ENCODE measurements around the gene ARID1A.
A peak's percentile ranks its signal among the peaks of the same experiment; 100 is the strongest.

Gene ARID1A

DNA sequence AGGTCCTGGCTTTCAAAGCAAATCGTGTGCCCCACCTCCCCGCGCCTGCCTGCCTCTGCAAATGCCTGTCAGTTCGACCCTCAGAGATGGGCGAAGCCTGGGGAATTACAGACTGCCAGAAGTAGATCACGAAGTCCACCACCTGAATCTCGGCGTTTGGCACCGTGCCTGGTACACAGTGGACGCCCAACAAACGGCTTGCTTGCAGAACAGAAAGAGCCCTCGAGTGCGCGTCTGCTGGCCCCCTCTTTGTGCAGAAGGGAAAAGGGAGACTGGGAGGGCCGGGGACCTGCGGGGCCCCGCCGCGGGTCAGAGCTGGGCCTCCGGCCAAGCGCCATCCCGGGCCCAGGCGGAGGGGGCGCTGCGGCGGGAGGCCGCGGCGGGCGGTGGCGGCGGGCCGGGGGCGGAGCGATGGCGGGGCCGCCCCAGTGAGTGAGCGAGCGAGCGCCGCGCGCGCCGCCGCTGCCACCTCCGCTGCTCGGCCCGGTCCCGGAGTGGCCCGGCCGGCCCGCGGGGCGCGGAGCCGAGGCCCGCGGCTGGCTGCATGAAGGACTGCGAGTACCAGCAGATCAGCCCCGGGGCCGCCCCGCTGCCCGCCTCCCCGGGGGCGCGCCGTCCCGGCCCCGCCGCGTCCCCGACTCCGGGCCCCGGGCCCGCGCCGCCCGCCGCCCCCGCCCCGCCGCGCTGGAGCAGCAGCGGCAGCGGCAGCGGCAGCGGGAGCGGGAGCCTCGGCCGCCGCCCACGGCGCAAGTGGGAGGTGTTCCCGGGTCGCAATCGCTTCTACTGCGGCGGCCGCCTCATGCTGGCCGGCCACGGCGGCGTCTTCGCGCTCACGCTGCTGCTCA, 130.7 kb downstream of the ARID1A start, which contains the start of gene ZDHHC18:
ZDHHC18 (plus strand) TSS at position 428 of the 845 bp plus-strand sequence; CDS start at position 545, 117 bp downstream.
- TF ChIP-seq EZH2phosphoT487 (IDR thresholded peaks at IDR 0.05; ENCODE audit: low read depth): no peak
- TF ChIP-seq, protein P1, sequence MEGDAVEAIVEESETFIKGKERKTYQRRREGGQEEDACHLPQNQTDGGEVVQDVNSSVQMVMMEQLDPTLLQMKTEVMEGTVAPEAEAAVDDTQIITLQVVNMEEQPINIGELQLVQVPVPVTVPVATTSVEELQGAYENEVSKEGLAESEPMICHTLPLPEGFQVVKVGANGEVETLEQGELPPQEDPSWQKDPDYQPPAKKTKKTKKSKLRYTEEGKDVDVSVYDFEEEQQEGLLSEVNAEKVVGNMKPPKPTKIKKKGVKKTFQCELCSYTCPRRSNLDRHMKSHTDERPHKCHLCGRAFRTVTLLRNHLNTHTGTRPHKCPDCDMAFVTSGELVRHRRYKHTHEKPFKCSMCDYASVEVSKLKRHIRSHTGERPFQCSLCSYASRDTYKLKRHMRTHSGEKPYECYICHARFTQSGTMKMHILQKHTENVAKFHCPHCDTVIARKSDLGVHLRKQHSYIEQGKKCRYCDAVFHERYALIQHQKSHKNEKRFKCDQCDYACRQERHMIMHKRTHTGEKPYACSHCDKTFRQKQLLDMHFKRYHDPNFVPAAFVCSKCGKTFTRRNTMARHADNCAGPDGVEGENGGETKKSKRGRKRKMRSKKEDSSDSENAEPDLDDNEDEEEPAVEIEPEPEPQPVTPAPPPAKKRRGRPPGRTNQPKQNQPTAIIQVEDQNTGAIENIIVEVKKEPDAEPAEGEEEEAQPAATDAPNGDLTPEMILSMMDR (IDR thresholded peaks at IDR 0.05; ENCODE audit: low read depth, low read length): peak; percentile 24
- Histone ChIP-seq H3K4me1 (ENCODE audit: low read length) (peaks cover 22% of the 10 kb centered on the region), H3K27me3 (ENCODE audit: low read depth, low read length) (no peaks in the 10 kb centered on the region), H4K20me1 (ENCODE audit: insufficient read depth, low read length) (peaks cover 7% of the 10 kb centered on the region), H3K79me2 (ENCODE audit: low read length) (peaks cover 50% of the 10 kb centered on the region), H3K9ac (ENCODE audit: low read length) (peak within 1 kb of the TSS; percentile 91), H3K36me3 (replicated peaks; ENCODE audit: low read depth, low read length) (peaks cover 17% of the 10 kb centered on the region), H3K4me2 (ENCODE audit: low read length) (peak within 1 kb of the TSS; percentile 97), H3K9me3 (ENCODE audit: insufficient read depth, low read length) (no peaks in the 10 kb centered on the region), H3K4me3 (ENCODE audit: low read length) (peak within 1 kb of the TSS; percentile 97), H3K27ac (ENCODE audit: low read length) (peak within 1 kb of the TSS; percentile 34), H2AFZ (ENCODE audit: low read depth, low read length) (peak within 1 kb of the TSS; percentile 98)

DNA sequence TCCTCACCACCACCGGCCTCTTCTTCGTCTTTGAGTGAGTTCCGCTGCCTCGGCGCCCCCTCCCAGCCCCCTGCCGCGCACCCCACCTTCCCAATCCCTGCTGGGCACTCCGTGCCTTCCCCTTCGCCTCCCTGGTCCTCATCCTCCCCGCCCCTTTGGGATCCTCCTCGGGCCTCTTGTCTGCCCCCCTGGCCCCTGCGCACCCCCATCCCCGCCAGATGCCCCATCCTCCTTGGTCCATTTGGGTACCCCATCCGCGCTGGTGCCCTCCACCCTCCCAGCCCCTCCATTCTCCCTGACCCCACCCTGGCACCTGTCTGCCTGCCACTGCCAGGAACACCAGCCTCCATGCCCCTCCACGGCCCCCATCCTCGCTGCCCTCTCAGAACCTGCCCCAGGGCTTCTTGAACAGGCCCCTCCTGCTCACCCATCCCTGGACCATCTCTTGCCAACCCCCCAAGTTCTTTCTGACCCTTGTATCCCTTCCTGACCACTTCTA, 131.3 kb downstream of the ARID1A start:
- H3K36me3 ChIP-seq (replicated peaks; ENCODE audit: low read depth, low read length): peaks cover 17% of the 10 kb centered on the region
- H4K20me1 ChIP-seq (ENCODE audit: insufficient read depth, low read length): peaks cover 7% of the 10 kb centered on the region
- peaks cover 24% of the 10 kb centered on the region for H3K4me1 ChIP-seq (ENCODE audit: low read length)
- no peaks in the 10 kb centered on the region for H3K9me3 ChIP-seq (ENCODE audit: insufficient read depth, low read length)
- peak overlapping the region; percentile 97 for H3K4me3 ChIP-seq (ENCODE audit: low read length)
- no peak overlapping the region for H2AFZ ChIP-seq (ENCODE audit: low read depth, low read length)
- H3K9ac ChIP-seq (ENCODE audit: low read length): peak overlapping the region; percentile 80
- H3K79me2 ChIP-seq (ENCODE audit: low read length): peaks cover 55% of the 10 kb centered on the region
- no peaks in the 10 kb centered on the region for H3K27me3 ChIP-seq (ENCODE audit: low read depth, low read length)
- TF ChIP-seq, protein P1 (IDR thresholded peaks at IDR 0.05; ENCODE audit: low read depth, low read length): no peak
- TF ChIP-seq EZH2phosphoT487 (IDR thresholded peaks at IDR 0.05; ENCODE audit: low read depth): no peak
- peak overlapping the region; percentile 90 for H3K4me2 ChIP-seq (ENCODE audit: low read length)
- H3K27ac ChIP-seq (ENCODE audit: low read length): 0 out of 2 replicates have a peak overlapping the region, but pooled peaks have one; percentile 26

DNA sequence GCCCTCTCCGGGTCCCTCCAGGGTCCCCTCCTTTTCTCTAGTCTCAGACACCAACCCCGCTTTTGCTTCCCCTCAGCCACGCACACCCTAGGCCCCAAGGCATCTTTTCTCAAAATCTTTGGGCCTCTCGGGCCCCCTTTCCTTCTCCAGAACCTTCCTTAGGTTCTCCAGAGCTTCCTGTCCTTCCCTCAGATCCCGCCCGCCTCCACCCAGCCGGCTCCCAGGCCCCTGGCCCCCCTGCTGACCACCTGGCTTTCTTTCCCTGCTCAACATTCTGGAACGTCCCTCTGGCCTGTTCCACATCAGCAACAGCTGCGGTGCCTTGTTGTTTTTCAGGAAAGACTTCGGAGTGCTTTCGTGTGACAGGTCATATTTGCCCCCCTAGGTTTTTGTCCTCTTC, 131.8 kb downstream of the ARID1A start:
- H3K27me3 ChIP-seq (ENCODE audit: low read depth, low read length): no peaks in the 10 kb centered on the region
- H3K36me3 ChIP-seq (replicated peaks; ENCODE audit: low read depth, low read length): peaks cover 21% of the 10 kb centered on the region
- H3K4me2 ChIP-seq (ENCODE audit: low read length): peak overlapping the region; percentile 90
- no peak overlapping the region for H2AFZ ChIP-seq (ENCODE audit: low read depth, low read length)
- TF ChIP-seq, protein P1 (IDR thresholded peaks at IDR 0.05; ENCODE audit: low read depth, low read length): no peak
- no peak for TF ChIP-seq EZH2phosphoT487 (IDR thresholded peaks at IDR 0.05; ENCODE audit: low read depth)
- H3K9ac ChIP-seq (ENCODE audit: low read length): peak overlapping the region; percentile 80
- peaks cover 7% of the 10 kb centered on the region for H4K20me1 ChIP-seq (ENCODE audit: insufficient read depth, low read length)
- peaks cover 29% of the 10 kb centered on the region for H3K4me1 ChIP-seq (ENCODE audit: low read length)
- H3K9me3 ChIP-seq (ENCODE audit: insufficient read depth, low read length): no peaks in the 10 kb centered on the region
- H3K4me3 ChIP-seq (ENCODE audit: low read length): peak overlapping the region; percentile 97
- H3K79me2 ChIP-seq (ENCODE audit: low read length): peaks cover 55% of the 10 kb centered on the region
- H3K27ac ChIP-seq (ENCODE audit: low read length): peak overlapping the region; percentile 18; the same call in 1 of the 2 replicates

DNA sequence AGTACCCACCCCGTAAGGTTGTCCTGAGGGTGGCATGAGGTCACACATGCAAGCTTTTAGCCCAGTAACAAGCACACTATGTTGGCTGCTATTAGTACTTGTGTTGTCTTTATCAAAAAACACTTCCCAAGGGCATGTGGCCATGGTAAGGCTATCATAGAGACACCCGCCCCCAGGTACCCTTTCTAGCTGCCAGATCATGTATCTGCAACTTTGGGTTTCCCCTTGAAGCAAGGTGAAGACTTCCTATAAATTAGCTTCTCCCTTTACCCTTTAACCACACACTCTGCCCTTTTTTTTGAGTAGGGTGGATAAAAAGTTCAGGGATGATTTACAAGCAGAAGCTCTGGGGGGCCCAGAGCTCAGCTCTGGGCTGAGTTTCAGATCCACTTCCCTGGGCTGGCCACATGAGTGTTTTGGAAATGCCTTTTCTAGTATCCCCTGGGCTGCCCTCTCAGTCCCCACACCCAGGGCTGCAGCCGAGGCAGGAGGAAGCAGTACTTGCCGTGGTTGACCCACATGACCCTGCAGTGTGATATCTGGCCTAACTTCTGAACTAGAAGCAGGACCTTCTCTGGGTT, 132.7 kb downstream of the ARID1A start:
- Histone ChIP-seq H3K4me2 (ENCODE audit: low read length) (peak overlapping the region; percentile 86), H3K9me3 (ENCODE audit: insufficient read depth, low read length) (no peaks in the 10 kb centered on the region), H3K4me1 (ENCODE audit: low read length) (peaks cover 38% of the 10 kb centered on the region), H3K79me2 (ENCODE audit: low read length) (peaks cover 55% of the 10 kb centered on the region), H3K27ac (ENCODE audit: low read length) (peak overlapping the region; percentile 45), H3K4me3 (ENCODE audit: low read length) (peak overlapping the region; percentile 66), H3K36me3 (replicated peaks; ENCODE audit: low read depth, low read length) (peaks cover 28% of the 10 kb centered on the region), H3K9ac (ENCODE audit: low read length) (peak overlapping the region; percentile 46), H4K20me1 (ENCODE audit: insufficient read depth, low read length) (peaks cover 7% of the 10 kb centered on the region), H3K27me3 (ENCODE audit: low read depth, low read length) (no peaks in the 10 kb centered on the region), H2AFZ (ENCODE audit: low read depth, low read length) (no peak overlapping the region)
- no peak for TF ChIP-seq EZH2phosphoT487 (IDR thresholded peaks at IDR 0.05; ENCODE audit: low read depth)
- TF ChIP-seq, protein P1 (IDR thresholded peaks at IDR 0.05; ENCODE audit: low read depth, low read length): no peak

All from OCI-LY3 (cell line).